ENCODE results near the gene RPL22. TPM values are rescaled to one million over a fixed set of nuclear protein-coding genes. Genes with fewer than 3 reads are reported as not detected.

Gene RPL22
- total and polyA plus RNA-seq, 2 of the 8 experiments (the other 6 are each of a cell fraction or from before 2014, with no cell fraction given), result 133 to 521 TPM

DNA sequence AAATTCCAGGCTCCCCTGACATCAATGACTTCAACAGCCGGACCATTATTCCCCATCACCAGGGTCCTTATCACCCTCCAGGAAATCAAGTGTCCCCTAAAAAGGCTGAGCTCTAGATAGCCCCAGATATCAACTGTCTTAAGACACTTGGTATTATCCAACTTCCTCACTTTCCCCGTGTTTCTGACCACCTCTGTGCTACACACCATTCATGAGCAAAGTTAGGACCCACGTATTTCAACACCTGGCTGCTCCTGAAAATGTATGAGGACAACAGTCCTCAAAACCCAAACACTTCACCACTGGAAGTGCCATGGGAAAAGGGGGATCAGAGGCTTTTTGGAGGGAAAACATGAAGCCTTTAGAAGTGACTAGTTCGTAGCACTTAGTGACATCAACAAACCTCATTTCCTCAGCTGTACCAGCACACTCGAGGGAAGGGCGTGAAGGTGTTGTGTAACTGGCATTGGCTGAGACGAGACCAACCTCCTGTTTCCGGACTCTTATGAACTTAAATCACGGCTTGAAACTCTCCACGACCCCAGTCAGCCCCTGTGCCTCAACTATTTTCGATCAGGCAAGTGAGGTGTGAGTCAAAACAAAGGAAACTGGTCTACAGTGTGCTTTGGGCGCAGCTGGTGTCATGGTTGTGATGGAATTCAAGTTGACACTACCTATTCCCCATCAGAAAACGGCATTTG is 15.2 kb downstream of the RPL22 start:
- no peak overlapping the region for H3K18ac ChIP-seq (ENCODE audit: extremely low read depth, low read length)
- ChIA-PET POLR2A (ENCODE audit: partially characterized antibody) (interaction anchor here (0.5 to 6.0 kb wide), 9 partner anchors 8 to 228 kb away, joined by 4 to 50 read pairs (median 9); partner anchors contain the start of genes RNF207 and RPL22), CTCF (ENCODE audit: partially characterized antibody) (interaction anchor here (0.8 to 3.9 kb wide), 13 partner anchors 10 to 254 kb away, joined by 3 to 27 read pairs (median 5); partner anchors contain the start of gene RNF207)
- no peak overlapping the region for H3K4ac ChIP-seq (replicated peaks; ENCODE audit: insufficient read length, low read depth, low read length)
- H3K4me1 ChIP-seq (replicated peaks in 1 of 4; ENCODE audit: control insufficient read depth in 3 of 4, insufficient read depth in 4 of 4, low read length in 3 of 4), result peaks cover 7 to 12% (median 8%) of the 10 kb centered on the region in 4 experiments
- peaks cover 1% of the 10 kb centered on the region; the same call in 1 of the 2 replicates for H3K23me2 ChIP-seq (ENCODE audit: low read depth, low read length)
- 88% methylated on average over 13 of the region's 13 CpGs; no CpG with 5 or more reads in 1 of the 2 experiments for WGBS, 2 experiments (ENCODE audit: extremely low coverage in 1 of 2, insufficient coverage in 1 of 2, insufficient read length in 1 of 2, insufficient replicate concordance in 2 of 2, low coverage in 1 of 2, low lambda C conversion rate in 2 of 2, missing lambda C conversion rate in 1 of 2)
- H3K14ac ChIP-seq (ENCODE audit: insufficient read length), result no peak overlapping the region
- H3K36me3 ChIP-seq (ENCODE audit: control insufficient read depth in 2 of 4, insufficient read depth in 4 of 4, low read length in 3 of 4), result peaks cover 8 to 38% (median 13%) of the 10 kb centered on the region in 4 experiments; a peak in 5 of 8 replicates
- no peaks in the 10 kb centered on the region for H3K9me3 ChIP-seq (ENCODE audit: insufficient read depth in 2 of 2, low read depth in 1 of 2, low read length in 1 of 2)
- H3K56ac ChIP-seq (replicated peaks; ENCODE audit: insufficient read length, low read depth, low read length), result no peak overlapping the region
- H3K79me1 ChIP-seq (ENCODE audit: low read depth, low read length), result peaks cover 6% of the 10 kb centered on the region
- H4K20me1 ChIP-seq (replicated peaks in 1 of 2; ENCODE audit: control insufficient read depth in 1 of 2, insufficient read depth in 2 of 2, low read length in 2 of 2), result peaks cover 13 to 24% of the 10 kb centered on the region in 2 experiments
- FAIRE-seq (no peak), DNase-seq (ENCODE audit: low read depth in 1 of 2, low spot score in 2 of 2) (no peak)
- H3K79me2 ChIP-seq (ENCODE audit: control insufficient read depth in 1 of 2, insufficient read depth in 2 of 2, low read length in 2 of 2), result peaks cover 0 to 23% of the 10 kb centered on the region in 2 experiments; a peak in 2 of 4 replicates
- no peak overlapping the region for H4K91ac ChIP-seq (replicated peaks; ENCODE audit: insufficient read length, low read length)
- TF ChIP-seq SIRT6 (IDR thresholded peaks at IDR 0.05; ENCODE audit: low read length) (peak; percentile 31), POLR2AphosphoS5 (IDR thresholded peaks at IDR 0.05; ENCODE audit: low read depth, low read length) (peak; percentile 84), POLR2A (IDR thresholded peaks at IDR 0.05; ENCODE audit: control extremely low read depth in 1 of 2, low read depth in 2 of 2, low read length in 2 of 2) (peak in 1 of 2 experiments; percentile 80; a peak in 2 of 3 replicates), CEBPB (IDR thresholded peaks at IDR 0.05; ENCODE audit: low read depth, low read length) (no peak), SIN3A (conservative IDR thresholded peaks at IDR 0.05 in 1 of 2, IDR thresholded peaks at IDR 0.05 in 1 of 2; ENCODE audit: low read depth in 1 of 2, low read length in 2 of 2) (no peak), SP1 (IDR thresholded peaks at IDR 0.05; ENCODE audit: low read depth, low read length) (no peak)
- TF ChIP-seq, protein P1, sequence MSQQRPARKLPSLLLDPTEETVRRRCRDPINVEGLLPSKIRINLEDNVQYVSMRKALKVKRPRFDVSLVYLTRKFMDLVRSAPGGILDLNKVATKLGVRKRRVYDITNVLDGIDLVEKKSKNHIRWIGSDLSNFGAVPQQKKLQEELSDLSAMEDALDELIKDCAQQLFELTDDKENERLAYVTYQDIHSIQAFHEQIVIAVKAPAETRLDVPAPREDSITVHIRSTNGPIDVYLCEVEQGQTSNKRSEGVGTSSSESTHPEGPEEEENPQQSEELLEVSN (IDR thresholded peaks at IDR 0.05), result no peak
- no peak overlapping the region for H3K4me3 ChIP-seq (ENCODE audit: extremely low read depth in 1 of 4, insufficient read depth in 2 of 4, low read depth in 3 of 4, low read length in 4 of 4)
- H4K5ac ChIP-seq (ENCODE audit: insufficient read length, low read depth, low read length), result no peak overlapping the region
- H3K27me3 ChIP-seq (replicated peaks in 1 of 4; ENCODE audit: control insufficient read depth in 3 of 4, extremely low read depth in 1 of 4, insufficient read depth in 3 of 4, low read length in 3 of 4), result peaks cover 6 to 27% (median 19%) of the 10 kb centered on the region in 4 experiments
- H2AFZ ChIP-seq (ENCODE audit: low read length), result no peak overlapping the region
- H2BK12ac ChIP-seq (ENCODE audit: low read depth, low read length), result no peak overlapping the region
- no peak overlapping the region for H2BK5ac ChIP-seq (ENCODE audit: low read depth, low read length)
- H2BK15ac ChIP-seq (ENCODE audit: low read length), result no peak overlapping the region
- H3K23ac ChIP-seq (ENCODE audit: insufficient read length), result no peak overlapping the region
- no peak overlapping the region for H2BK20ac ChIP-seq (ENCODE audit: low read length)
- no peak overlapping the region for H2BK120ac ChIP-seq (replicated peaks; ENCODE audit: low read depth, low read length)
- H3K9ac ChIP-seq (replicated peaks in 1 of 4; ENCODE audit: extremely low read depth in 1 of 4, low read depth in 3 of 4, low read length in 3 of 4), result 0 out of 7 replicates have a peak overlapping the region, but pooled peaks of 1 of the 4 experiments have one; percentile 8
- no peak overlapping the region for H4K8ac ChIP-seq (ENCODE audit: extremely low read depth, insufficient read depth, low read length)
- H3K27ac ChIP-seq (ENCODE audit: low read depth, low read length), result no peak overlapping the region
- no peak overlapping the region for H2AK5ac ChIP-seq (ENCODE audit: low read depth, low read length)
- H3K4me2 ChIP-seq (ENCODE audit: insufficient read depth in 1 of 2, low read depth in 2 of 2, low read length in 2 of 2), result no peak overlapping the region
